ENCODE results near the gene RASGRF1.

The RASGRF1 gene

GRCh38 chr15:79065361-79065705, 25.2 kb downstream of the RASGRF1 start:
- Histone ChIP-seq H3K4me3 (ENCODE audit: low read length) (no peak overlapping the region), H3K27me3 (replicated peaks; ENCODE audit: control insufficient read depth, insufficient read depth, low read length) (peaks cover 23% of the 10 kb centered on the region), H3K9me3 (ENCODE audit: control insufficient read depth, low read length) (no peaks in the 10 kb centered on the region), H3K9ac (ENCODE audit: low read length) (no peak overlapping the region), H3K4me1 (ENCODE audit: control insufficient read depth, insufficient read depth, low read length) (peaks cover 12% of the 10 kb centered on the region), H3K36me3 (ENCODE audit: control insufficient read depth, insufficient read depth, low read length, severe bottlenecking) (no peaks in the 10 kb centered on the region)
- no peak for DNase-seq (ENCODE audit: low read depth)

- H3K9me3 ChIP-seq (ENCODE audit: control insufficient read depth, low read length) = no peaks in the 10 kb centered on the region
- no peak for DNase-seq (ENCODE audit: low read depth)
- peaks cover 12% of the 10 kb centered on the region for H3K4me1 ChIP-seq (ENCODE audit: control insufficient read depth, insufficient read depth, low read length)
- peaks cover 28% of the 10 kb centered on the region for H3K27me3 ChIP-seq (replicated peaks; ENCODE audit: control insufficient read depth, insufficient read depth, low read length)
- H3K36me3 ChIP-seq (ENCODE audit: control insufficient read depth, insufficient read depth, low read length, severe bottlenecking) = no peaks in the 10 kb centered on the region
- H3K4me3 ChIP-seq (ENCODE audit: low read length) = no peak overlapping the region
- H3K9ac ChIP-seq (ENCODE audit: low read length) = no peak overlapping the region
Observed at GRCh38 chr15:79064496-79064895, 26.1 kb downstream of the RASGRF1 start.

- no peak for DNase-seq (ENCODE audit: low read depth)
- Histone ChIP-seq H3K9me3 (ENCODE audit: control insufficient read depth, low read length) (no peaks in the 10 kb centered on the region), H3K27me3 (replicated peaks; ENCODE audit: control insufficient read depth, insufficient read depth, low read length) (peaks cover 63% of the 10 kb centered on the region), H3K4me1 (ENCODE audit: control insufficient read depth, insufficient read depth, low read length) (no peaks in the 10 kb centered on the region), H3K9ac (ENCODE audit: low read length) (no peak overlapping the region), H3K4me3 (ENCODE audit: low read length) (no peak overlapping the region), H3K36me3 (ENCODE audit: control insufficient read depth, insufficient read depth, low read length, severe bottlenecking) (no peaks in the 10 kb centered on the region)
Observed at GRCh38 chr15:79060175-79060574, 30.4 kb downstream of the RASGRF1 start.

GRCh38 chr15:79059081-79059572, 31.5 kb downstream of the RASGRF1 start:
- no peak for DNase-seq (ENCODE audit: low read depth)
- Histone ChIP-seq H3K9ac (ENCODE audit: low read length) (no peak overlapping the region), H3K4me3 (ENCODE audit: low read length) (no peak overlapping the region), H3K9me3 (ENCODE audit: control insufficient read depth, low read length) (no peaks in the 10 kb centered on the region), H3K4me1 (ENCODE audit: control insufficient read depth, insufficient read depth, low read length) (no peaks in the 10 kb centered on the region), H3K36me3 (ENCODE audit: control insufficient read depth, insufficient read depth, low read length, severe bottlenecking) (no peaks in the 10 kb centered on the region), H3K27me3 (replicated peaks; ENCODE audit: control insufficient read depth, insufficient read depth, low read length) (peaks cover 59% of the 10 kb centered on the region)

GRCh38 chr15:79058260-79058850, 32.2 kb downstream of the RASGRF1 start:
- no peaks in the 10 kb centered on the region for H3K9me3 ChIP-seq (ENCODE audit: control insufficient read depth, low read length)
- H3K27me3 ChIP-seq (replicated peaks; ENCODE audit: control insufficient read depth, insufficient read depth, low read length) = peaks cover 57% of the 10 kb centered on the region
- H3K4me1 ChIP-seq (ENCODE audit: control insufficient read depth, insufficient read depth, low read length) = no peaks in the 10 kb centered on the region
- H3K36me3 ChIP-seq (ENCODE audit: control insufficient read depth, insufficient read depth, low read length, severe bottlenecking) = no peaks in the 10 kb centered on the region
- no peak overlapping the region for H3K4me3 ChIP-seq (ENCODE audit: low read length)
- DNase-seq (ENCODE audit: low read depth) = no peak
- no peak overlapping the region for H3K9ac ChIP-seq (ENCODE audit: low read length)

- Histone ChIP-seq H3K4me1 (ENCODE audit: control insufficient read depth, insufficient read depth, low read length) (no peaks in the 10 kb centered on the region), H3K36me3 (ENCODE audit: control insufficient read depth, insufficient read depth, low read length, severe bottlenecking) (no peaks in the 10 kb centered on the region), H3K4me3 (ENCODE audit: low read length) (no peak overlapping the region), H3K27me3 (replicated peaks; ENCODE audit: control insufficient read depth, insufficient read depth, low read length) (peaks cover 60% of the 10 kb centered on the region), H3K9ac (ENCODE audit: low read length) (no peak overlapping the region), H3K9me3 (ENCODE audit: control insufficient read depth, low read length) (no peaks in the 10 kb centered on the region)
- DNase-seq (ENCODE audit: low read depth) = no peak
Observed at GRCh38 chr15:79057050-79057449, 33.5 kb downstream of the RASGRF1 start.

- DNase-seq (ENCODE audit: low read depth) = no peak
- H3K9me3 ChIP-seq (ENCODE audit: control insufficient read depth, low read length) = no peaks in the 10 kb centered on the region
- H3K9ac ChIP-seq (ENCODE audit: low read length) = no peak overlapping the region
- H3K27me3 ChIP-seq (replicated peaks; ENCODE audit: control insufficient read depth, insufficient read depth, low read length) = peaks cover 68% of the 10 kb centered on the region
- H3K36me3 ChIP-seq (ENCODE audit: control insufficient read depth, insufficient read depth, low read length, severe bottlenecking) = no peaks in the 10 kb centered on the region
- H3K4me1 ChIP-seq (ENCODE audit: control insufficient read depth, insufficient read depth, low read length) = no peaks in the 10 kb centered on the region
- H3K4me3 ChIP-seq (ENCODE audit: low read length) = no peak overlapping the region
Observed at GRCh38 chr15:79054350-79054749, 36.2 kb downstream of the RASGRF1 start.

- Histone ChIP-seq H3K9ac (ENCODE audit: low read length) (no peak overlapping the region), H3K4me1 (ENCODE audit: control insufficient read depth, insufficient read depth, low read length) (no peaks in the 10 kb centered on the region), H3K36me3 (ENCODE audit: control insufficient read depth, insufficient read depth, low read length, severe bottlenecking) (no peaks in the 10 kb centered on the region), H3K4me3 (ENCODE audit: low read length) (no peak overlapping the region), H3K9me3 (ENCODE audit: control insufficient read depth, low read length) (no peaks in the 10 kb centered on the region), H3K27me3 (replicated peaks; ENCODE audit: control insufficient read depth, insufficient read depth, low read length) (peaks cover 65% of the 10 kb centered on the region)
- no peak for DNase-seq (ENCODE audit: low read depth)
Observed at GRCh38 chr15:79053894-79054293, 36.7 kb downstream of the RASGRF1 start.

- H3K4me3 ChIP-seq (ENCODE audit: low read length) = no peak overlapping the region
- no peaks in the 10 kb centered on the region for H3K36me3 ChIP-seq (ENCODE audit: control insufficient read depth, insufficient read depth, low read length, severe bottlenecking)
- no peaks in the 10 kb centered on the region for H3K9me3 ChIP-seq (ENCODE audit: control insufficient read depth, low read length)
- no peak overlapping the region for H3K9ac ChIP-seq (ENCODE audit: low read length)
- peaks cover 52% of the 10 kb centered on the region for H3K27me3 ChIP-seq (replicated peaks; ENCODE audit: control insufficient read depth, insufficient read depth, low read length)
- no peak for DNase-seq (ENCODE audit: low read depth)
- H3K4me1 ChIP-seq (ENCODE audit: control insufficient read depth, insufficient read depth, low read length) = no peaks in the 10 kb centered on the region
Observed at GRCh38 chr15:79051941-79052731, 38.4 kb downstream of the RASGRF1 start.

GRCh38 chr15:79051029-79051428, 39.6 kb downstream of the RASGRF1 start:
- Histone ChIP-seq H3K36me3 (ENCODE audit: control insufficient read depth, insufficient read depth, low read length, severe bottlenecking) (no peaks in the 10 kb centered on the region), H3K9ac (ENCODE audit: low read length) (no peak overlapping the region), H3K27me3 (replicated peaks; ENCODE audit: control insufficient read depth, insufficient read depth, low read length) (peaks cover 49% of the 10 kb centered on the region), H3K4me1 (ENCODE audit: control insufficient read depth, insufficient read depth, low read length) (no peaks in the 10 kb centered on the region), H3K4me3 (ENCODE audit: low read length) (no peak overlapping the region), H3K9me3 (ENCODE audit: control insufficient read depth, low read length) (no peaks in the 10 kb centered on the region)
- no peak for DNase-seq (ENCODE audit: low read depth)

- Histone ChIP-seq H3K36me3 (ENCODE audit: control insufficient read depth, insufficient read depth, low read length, severe bottlenecking) (no peaks in the 10 kb centered on the region), H3K9me3 (ENCODE audit: control insufficient read depth, low read length) (no peaks in the 10 kb centered on the region), H3K9ac (ENCODE audit: low read length) (no peak overlapping the region), H3K27me3 (replicated peaks; ENCODE audit: control insufficient read depth, insufficient read depth, low read length) (peaks cover 46% of the 10 kb centered on the region), H3K4me3 (ENCODE audit: low read length) (no peak overlapping the region), H3K4me1 (ENCODE audit: control insufficient read depth, insufficient read depth, low read length) (no peaks in the 10 kb centered on the region)
- DNase-seq (ENCODE audit: low read depth) = no peak
Observed at GRCh38 chr15:79050341-79050740, 40.2 kb downstream of the RASGRF1 start.
